MM.1S (cell line): ENCODE measurements around the gene GBA2.

ENCODE experiments used
- DNase-seq: peaks from one replicate; pipeline ENCODE4 v3.0.0-alpha.2; 2015
- H2AFZ ChIP-seq: fragments of 300-600 bp; sonication (generic); 2 replicates; pipeline ENCODE4 v1.6.0; 2016; ENCODE audit warnings: antibody characterized with exemption, low read length
- H3F3A ChIP-seq: fragments of 300-600 bp; sonication (generic); 2 replicates; pipeline ENCODE4 v1.6.1; 2016; ENCODE audit warnings: mild to moderate bottlenecking, antibody characterized with exemption, low read length, moderate library complexity, mixed read lengths; ENCODE audit not compliant: insufficient read depth
- H3K27ac ChIP-seq: fragments of 300-600 bp; sonication (generic); 2 replicates; pipeline ENCODE4 v1.5.1; 2016; ENCODE audit warnings: mild to moderate bottlenecking, low read length
- H3K27me3 ChIP-seq: fragments of 300-600 bp; sonication (generic); replicated peaks from 2 replicates; pipeline ENCODE4 v1.6.0; 2016; ENCODE audit warnings: low read length; ENCODE audit not compliant: insufficient read depth
- H3K36me3 ChIP-seq: fragments of 300-600 bp; sonication (generic); replicated peaks from 2 replicates; pipeline ENCODE4 v1.6.1; 2016; ENCODE audit warnings: mild to moderate bottlenecking, low read length, mixed read lengths; ENCODE audit not compliant: insufficient read depth
- H3K4me1 ChIP-seq: fragments of 300-600 bp; sonication (generic); 2 replicates; pipeline ENCODE4 v1.6.1; 2016; ENCODE audit warnings: low read length, mixed read lengths
- H3K4me2 ChIP-seq: fragments of 300-600 bp; sonication (generic); 2 replicates; pipeline ENCODE4 v1.6.0; 2016; ENCODE audit warnings: low read depth, low read length
- H3K4me3 ChIP-seq: fragments of 300-600 bp; sonication (generic); 2 replicates; pipeline ENCODE4 v1.5.1; 2016; ENCODE audit warnings: low read length, mixed read lengths
- H3K79me2 ChIP-seq: fragments of 300-600 bp; sonication (generic); 2 replicates; pipeline ENCODE4 v1.6.1; 2016; ENCODE audit warnings: mixed run types, low read length, mixed read lengths
- H3K9ac ChIP-seq: fragments of 300-600 bp; sonication (generic); 2 replicates; pipeline ENCODE4 v1.6.1; 2016; ENCODE audit warnings: low read length, mixed read lengths
- H3K9me2 ChIP-seq: fragments of 300-600 bp; sonication (generic); replicated peaks from 2 replicates; pipeline ENCODE4 v1.6.1; 2016; ENCODE audit warnings: mild to moderate bottlenecking, low read length, mixed read lengths; ENCODE audit not compliant: insufficient read depth
- H3K9me3 ChIP-seq: fragments of 300-600 bp; sonication (generic); replicated peaks from 2 replicates; pipeline ENCODE4 v1.6.1; 2016; ENCODE audit warnings: mild to moderate bottlenecking, low read length, mixed read lengths; ENCODE audit not compliant: insufficient read depth
- H4K20me1 ChIP-seq: fragments of 300-600 bp; sonication (generic); 2 replicates; pipeline ENCODE4 v1.6.1; 2016; ENCODE audit warnings: mild to moderate bottlenecking, low read length, moderate library complexity, mixed read lengths; ENCODE audit not compliant: insufficient read depth
- EZH2 ChIP-seq: fragments of 300-600 bp; sonication (generic); optimal IDR thresholded peaks from 2 replicates; pipeline ENCODE3; 2017; ENCODE audit warnings: low read depth, mild to moderate bottlenecking, antibody characterized with exemption, low read length, mixed read lengths
- EZH2phosphoT487 ChIP-seq: fragments of 300-600 bp; sonication (generic); IDR thresholded peaks from 2 replicates; pipeline ENCODE4 v1.6.1; 2018; ENCODE audit warnings: antibody characterized with exemption, low read length
- TF ChIP-seq, protein P1 (sequence below): fragments of 300-600 bp; sonication (generic); IDR thresholded peaks from 2 replicates; pipeline ENCODE4 v1.5.1; 2016; ENCODE audit warnings: antibody characterized with exemption, low read length, mixed read lengths

Gene GBA2

DNA sequence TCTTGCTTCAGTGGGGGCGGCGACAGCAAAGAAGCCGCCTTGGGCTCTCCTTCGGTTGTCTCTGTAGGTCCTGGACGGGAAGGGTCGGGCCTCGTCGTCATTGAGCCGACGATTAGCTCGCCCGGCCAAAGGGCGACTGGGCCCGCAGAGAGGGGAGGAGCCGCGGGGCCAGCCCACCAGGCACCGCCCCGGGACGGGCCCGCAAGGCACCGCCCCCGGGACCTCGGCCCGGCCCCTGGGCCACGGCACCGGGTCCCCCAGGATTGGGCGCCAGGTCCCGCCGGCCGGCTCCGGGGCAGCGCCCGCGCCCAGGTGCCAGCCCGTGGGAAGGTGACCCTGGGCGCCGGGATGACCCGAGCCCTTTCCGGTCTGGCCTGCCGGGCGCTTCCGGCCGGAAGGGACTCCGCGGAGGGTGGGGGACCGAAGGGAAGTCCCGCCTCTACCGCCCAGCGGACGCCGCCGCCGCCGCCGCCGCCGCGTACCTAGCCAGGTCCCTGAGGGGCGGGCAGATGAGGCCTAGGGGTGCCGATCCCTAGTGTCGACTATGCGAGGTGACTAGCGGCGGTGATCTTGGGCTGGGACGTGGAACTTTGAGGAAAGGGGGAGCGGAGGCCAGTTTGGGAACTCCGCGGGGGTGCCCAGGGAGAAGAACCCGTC is at the start of gene GBA2, which contains the start of gene RGP1:
TSS of gene GBA2 (minus strand) at position 371 of the 657 bp plus-strand sequence. CDS start 524 bp downstream, outside the sequence.
TSS of gene RGP1 (plus strand) at position 430 of the 657 bp plus-strand sequence. CDS start 469 bp downstream, outside the sequence.
- TF ChIP-seq, protein P1, sequence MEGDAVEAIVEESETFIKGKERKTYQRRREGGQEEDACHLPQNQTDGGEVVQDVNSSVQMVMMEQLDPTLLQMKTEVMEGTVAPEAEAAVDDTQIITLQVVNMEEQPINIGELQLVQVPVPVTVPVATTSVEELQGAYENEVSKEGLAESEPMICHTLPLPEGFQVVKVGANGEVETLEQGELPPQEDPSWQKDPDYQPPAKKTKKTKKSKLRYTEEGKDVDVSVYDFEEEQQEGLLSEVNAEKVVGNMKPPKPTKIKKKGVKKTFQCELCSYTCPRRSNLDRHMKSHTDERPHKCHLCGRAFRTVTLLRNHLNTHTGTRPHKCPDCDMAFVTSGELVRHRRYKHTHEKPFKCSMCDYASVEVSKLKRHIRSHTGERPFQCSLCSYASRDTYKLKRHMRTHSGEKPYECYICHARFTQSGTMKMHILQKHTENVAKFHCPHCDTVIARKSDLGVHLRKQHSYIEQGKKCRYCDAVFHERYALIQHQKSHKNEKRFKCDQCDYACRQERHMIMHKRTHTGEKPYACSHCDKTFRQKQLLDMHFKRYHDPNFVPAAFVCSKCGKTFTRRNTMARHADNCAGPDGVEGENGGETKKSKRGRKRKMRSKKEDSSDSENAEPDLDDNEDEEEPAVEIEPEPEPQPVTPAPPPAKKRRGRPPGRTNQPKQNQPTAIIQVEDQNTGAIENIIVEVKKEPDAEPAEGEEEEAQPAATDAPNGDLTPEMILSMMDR, result no peak
- TF ChIP-seq EZH2phosphoT487, result no peak
- no peak for TF ChIP-seq EZH2

DNA sequence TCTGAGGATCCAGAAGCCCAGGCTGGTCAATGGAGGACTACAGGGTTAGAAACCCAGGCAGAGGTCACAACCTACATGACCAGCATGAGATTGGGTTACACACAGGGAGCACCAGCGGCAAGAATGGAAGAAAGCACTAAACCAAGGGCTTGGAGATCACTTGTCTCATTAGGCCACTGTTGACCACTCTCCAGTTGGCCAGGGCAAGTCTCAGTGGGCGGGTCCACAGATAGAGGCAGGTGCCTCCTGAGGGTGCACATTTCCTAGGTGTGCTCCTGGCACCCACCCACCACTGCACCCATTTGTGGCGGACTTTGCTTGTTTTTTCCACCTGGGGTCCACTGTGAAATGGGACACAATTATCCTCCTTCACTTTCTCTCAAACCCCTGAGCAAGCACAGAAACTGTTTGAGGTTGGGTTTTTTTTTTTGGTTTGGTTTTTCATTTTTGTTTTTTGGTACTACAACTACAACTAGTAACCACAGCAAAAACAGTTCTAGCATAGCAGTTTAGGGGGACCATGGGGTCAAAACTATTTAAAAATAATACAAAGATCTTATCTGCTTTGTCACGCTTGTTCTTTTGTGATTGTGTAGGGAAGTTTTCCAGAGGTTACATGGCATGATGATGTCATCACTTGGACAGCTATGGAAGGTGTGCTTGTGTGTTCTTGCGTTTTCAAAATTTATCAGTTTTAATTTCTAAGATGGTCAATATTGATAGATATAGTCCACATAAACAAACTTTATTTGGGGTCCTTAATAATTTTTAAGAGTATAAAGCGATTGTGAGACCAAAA is 48.5 kb upstream of the GBA2 start:
- TF ChIP-seq, protein P1, result no peak
- TF ChIP-seq EZH2 (no peak), EZH2phosphoT487 (no peak)
- Histone ChIP-seq H3K9ac (no peak overlapping the region), H3K27ac (no peak overlapping the region), H2AFZ (no peak overlapping the region), H3K4me3 (no peak overlapping the region), H3K9me2 (no peaks in the 10 kb centered on the region), H4K20me1 (no peaks in the 10 kb centered on the region), H3K9me3 (no peaks in the 10 kb centered on the region), H3K27me3 (peaks cover 5% of the 10 kb centered on the region; the same call in 1 of the 2 replicates), H3K36me3 (no peaks in the 10 kb centered on the region), H3K79me2 (no peaks in the 10 kb centered on the region), H3K4me1 (peaks cover 23% of the 10 kb centered on the region), H3F3A (0 out of 2 replicates have a peak, but pooled peaks cover 5% of the 10 kb centered on the region), H3K4me2 (peak overlapping the region; percentile 9; the same call in 1 of the 2 replicates)
- DNase-seq, result peak; percentile 37

More for the DNA sequence above, at the start of gene GBA2, which contains the start of gene RGP1:
- DNase-seq, result peak; percentile 81
- Histone ChIP-seq H3K9ac (peak within 1 kb of the TSS; percentile 85), H3K4me2 (peak within 1 kb of the TSS; percentile 97), H3K36me3 (0 out of 2 replicates have a peak, but pooled peaks cover 5% of the 10 kb centered on the region), H3K4me1 (peaks cover 20% of the 10 kb centered on the region), H4K20me1 (peaks cover 11% of the 10 kb centered on the region), H3K27me3 (no peaks in the 10 kb centered on the region), H3K9me3 (no peaks in the 10 kb centered on the region), H3K27ac (peak within 1 kb of the TSS; percentile 50; the same call in 1 of the 2 replicates), H3K4me3 (peak within 1 kb of the TSS; percentile 96), H3K79me2 (peaks cover 63% of the 10 kb centered on the region), H3F3A (peaks cover 14% of the 10 kb centered on the region), H3K9me2 (no peaks in the 10 kb centered on the region), H2AFZ (peak within 1 kb of the TSS; percentile 73)

- H2AFZ ChIP-seq, result no peak overlapping the region
- H3K4me3 ChIP-seq, result no peak overlapping the region
- H3K9me3 ChIP-seq, result no peaks in the 10 kb centered on the region
- no peak for DNase-seq
- H3K9ac ChIP-seq, result no peak overlapping the region
- H3K9me2 ChIP-seq, result no peaks in the 10 kb centered on the region
- peaks cover 5% of the 10 kb centered on the region; the same call in 1 of the 2 replicates for H3K27me3 ChIP-seq
- no peak overlapping the region for H3K27ac ChIP-seq
- H3K79me2 ChIP-seq, result no peaks in the 10 kb centered on the region
- 0 out of 2 replicates have a peak, but pooled peaks cover 5% of the 10 kb centered on the region for H3F3A ChIP-seq
- peaks cover 23% of the 10 kb centered on the region for H3K4me1 ChIP-seq
- TF ChIP-seq, protein P1, result no peak
- TF ChIP-seq EZH2phosphoT487, result no peak
- TF ChIP-seq EZH2, result no peak
- no peaks in the 10 kb centered on the region for H4K20me1 ChIP-seq
- no peaks in the 10 kb centered on the region for H3K36me3 ChIP-seq
- no peak overlapping the region for H3K4me2 ChIP-seq
Observed at GRCh38 chr9:35795695-35796094, 46.7 kb upstream of the GBA2 start.
